Endothelial cell of umbilical vein (primary cell): ENCODE data around the gene BCL7C. TPM values are rescaled to one million over a fixed set of nuclear protein-coding genes. Genes with fewer than 3 reads are reported as not detected.

Experiments
- BruUV-seq: library from RNA; stranded (reverse); fragments of 400-500 nt; replicated peaks from 2 replicates; lab custom pipeline; 2021; lab: Mats Ljungman, UMichigan
- CTCF ChIA-PET: fragments of 300-600, 350-600 bp; sonication (Branson Sonifier 250); formaldehyde crosslinking; loops from one replicate; lab custom pipeline; 2021; ENCODE audit warnings: antibody characterized with exemption, inconsistent platforms; lab: Charles Lee
- POLR2A ChIA-PET: fragments of 300-600, 350-600 bp; sonication (Branson Sonifier 250); formaldehyde crosslinking; loops from one replicate; lab custom pipeline; 2021; ENCODE audit warnings: antibody characterized with exemption, inconsistent platforms; lab: Charles Lee
- DNase-seq: peaks from one replicate; pipeline ENCODE4 v3.0.0-alpha.2; 2011; ENCODE audit warnings: low read depth, low spot score
- FAIRE-seq: peaks from 2 replicates; lab custom pipeline; 2011; peaks lifted over from hg19 to GRCh38; lab: Jason Lieb, UNC
- H2AFZ ChIP-seq: 2 replicates; pipeline ENCODE4 v1.6.0; 2012; ENCODE audit warnings: low read depth, low read length, control low read depth, inconsistent platforms
- H3K27ac ChIP-seq: 2 replicates; pipeline ENCODE4 v1.5.1; 2011; ENCODE audit warnings: low read depth, mild to moderate bottlenecking, control low read depth, low read length, moderate library complexity; ENCODE audit not compliant: insufficient read depth
- H3K27me3 ChIP-seq, 2 experiments: 2 replicates each; pipeline versions ENCODE4 v1.6.0 to v1.6.1; 2011; ENCODE audit warnings: low read length in 2 of 2, mixed read lengths in 1 of 2; ENCODE audit not compliant: control insufficient read depth in 2 of 2, insufficient read depth in 2 of 2
- H3K36me3 ChIP-seq, 2 experiments: 2 replicates in 1 of 2; 3 replicates in 1 of 2; pipeline ENCODE4 v1.5.1; 2011; ENCODE audit warnings: low read length in 2 of 2, mild to moderate bottlenecking in 1 of 2, moderate library complexity in 1 of 2; ENCODE audit not compliant: control insufficient read depth in 2 of 2, insufficient read depth in 2 of 2; ENCODE audit errors: extremely low read depth in 1 of 2
- H3K4me1 ChIP-seq: 3 replicates; pipeline ENCODE4 v1.5.1; 2011; ENCODE audit warnings: mild to moderate bottlenecking, low read length; ENCODE audit not compliant: control insufficient read depth, insufficient read depth; ENCODE audit errors: extremely low read depth
- H3K4me2 ChIP-seq: 2 replicates; pipeline ENCODE4 v1.6.1; 2011; ENCODE audit warnings: low read length, control low read depth, mixed read lengths; ENCODE audit not compliant: insufficient read depth
- H3K4me3 ChIP-seq, 3 experiments: fragments of 200-600 bp in 1 of 3; sonication (generic), shearing (Covaris generic) in 1 of 3; replicated peaks in 1 of 3; 2 replicates each; pipeline ENCODE4 v1.5.1; 2011 to 2016; ENCODE audit warnings: control low read depth in 3 of 3, low read length in 3 of 3, mild to moderate bottlenecking in 2 of 3, inconsistent platforms in 1 of 3, low read depth in 1 of 3, moderate library complexity in 1 of 3; ENCODE audit not compliant: insufficient read depth in 1 of 3
- H3K79me2 ChIP-seq: 2 replicates; pipeline ENCODE4 v1.6.0; 2012; ENCODE audit warnings: low read length, inconsistent platforms; ENCODE audit not compliant: control insufficient read depth, insufficient read depth
- H3K9ac ChIP-seq: replicated peaks from 2 replicates; pipeline ENCODE3; 2011; ENCODE audit warnings: low read length, control low read depth; ENCODE audit not compliant: insufficient read depth; ENCODE audit errors: extremely low read depth
- H3K9me1 ChIP-seq: replicated peaks from 3 replicates; pipeline ENCODE4 v1.6.0; 2011; ENCODE audit warnings: mild to moderate bottlenecking, low read length; ENCODE audit not compliant: control insufficient read depth, insufficient read depth; ENCODE audit errors: extremely low read depth
- H3K9me3 ChIP-seq: replicated peaks from 2 replicates; pipeline ENCODE4 v1.5.1; 2012; ENCODE audit warnings: low read length, inconsistent platforms; ENCODE audit not compliant: control insufficient read depth, insufficient read depth
- H4K20me1 ChIP-seq: replicated peaks from 2 replicates; pipeline ENCODE3; 2011; ENCODE audit warnings: mild to moderate bottlenecking, low read length; ENCODE audit not compliant: control insufficient read depth, insufficient read depth; ENCODE audit errors: extremely low read depth
- CTCF ChIP-seq, 2 donors: IDR thresholded peaks; 1 replicate in 1 of 2; 2 replicates in 1 of 2; pipeline ENCODE4 v1.5.1; 2011; ENCODE audit warnings: low read length in 2 of 2, mild to moderate bottlenecking in 2 of 2, moderate library complexity in 2 of 2, control low read depth in 1 of 2, inconsistent platforms in 1 of 2, low read depth in 1 of 2; ENCODE audit not compliant: insufficient read depth in 1 of 2; ENCODE audit errors: extremely low read depth in 1 of 2
- EZH2 ChIP-seq: IDR thresholded peaks from 2 replicates; pipeline ENCODE4 v1.6.1; 2012; ENCODE audit warnings: borderline replicate concordance, low read depth, mild to moderate bottlenecking, moderate library complexity, low read length, inconsistent platforms; ENCODE audit not compliant: severe bottlenecking
- FOS ChIP-seq: IDR thresholded peaks from 2 replicates; pipeline ENCODE4 v1.6.1; 2011; ENCODE audit warnings: mild to moderate bottlenecking, low read length, moderate library complexity, borderline replicate concordance; ENCODE audit not compliant: insufficient read depth
- GATA2 ChIP-seq: IDR thresholded peaks from 2 replicates; pipeline ENCODE4 v1.7.0; 2011; ENCODE audit warnings: low read depth, mild to moderate bottlenecking, moderate library complexity, mixed read lengths, low read length; ENCODE audit not compliant: insufficient read length, insufficient read depth
- JUN ChIP-seq: IDR thresholded peaks from 2 replicates; pipeline ENCODE4 v1.6.1; 2011; ENCODE audit warnings: borderline replicate concordance, low read depth; ENCODE audit not compliant: insufficient read length, insufficient read depth
- MAX ChIP-seq: IDR thresholded peaks from 2 replicates; pipeline ENCODE4 v1.6.1; 2011; ENCODE audit not compliant: insufficient read depth, insufficient read length
- MYC ChIP-seq: IDR thresholded peaks from one replicate; pipeline ENCODE4 v1.6.1; 2011; ENCODE audit warnings: mild to moderate bottlenecking, low read depth, low read length
- POLR2A ChIP-seq: IDR thresholded peaks from 2 replicates; pipeline ENCODE4 v1.6.1; 2012; ENCODE audit warnings: low read depth, mild to moderate bottlenecking, control low read depth, low read length
- POLR2AphosphoS5 ChIP-seq: IDR thresholded peaks from 2 replicates; pipeline ENCODE4 v1.6.1; 2012; ENCODE audit warnings: low read depth, mild to moderate bottlenecking, control low read depth, low read length, moderate library complexity; ENCODE audit not compliant: insufficient read depth
- dilution Hi-C: fragments of 300-500 bp; cut with MboI; formaldehyde crosslinking; loops from one replicate; pipeline ENCODE4 v1.15.0; 2019; ENCODE audit warnings: low sequenced_read_pairs; ENCODE audit not compliant: extremely low pct_ligation_motif_present
- intact Hi-C: fragments of 100-400 bp; cut with micrococcal nuclease; formaldehyde crosslinking; loops from one replicate; pipeline ENCODE4 v1.10.0; 2022
- polyA plus RNA-seq, 4 experiments: library from polyadenylated mRNA; depleted of rRNA in 3 of 4; stranded (reverse) in 3 of 4; unstranded in 1 of 4; fragments of >200 nt; gene quantifications; 2 replicates each; pipeline versions ENCODE4 v1.2.1 to v1.2.3, GENCODE V29; 2011 to 2012; ENCODE audit warnings: missing spikeins in 1 of 4
- total RNA-seq: library from RNA; stranded (reverse); gene quantifications from 2 replicates; pipeline ENCODE4 v1.2.3, GENCODE V29; 2021

Gene BCL7C
- total and polyA plus RNA-seq, 2 donors (not counting 3 experiments of a cell fraction or from before 2014, with no cell fraction given): 30.2 to 38.3 TPM

- Histone ChIP-seq H3K36me3 (peaks cover 4 to 26% of the 10 kb centered on the region in 2 experiments), H2AFZ (no peak overlapping the region), H4K20me1 (no peaks in the 10 kb centered on the region), H3K4me3 (no peak overlapping the region), H3K9me3 (no peaks in the 10 kb centered on the region), H3K79me2 (no peaks in the 10 kb centered on the region), H3K27ac (no peak overlapping the region), H3K9ac (no peak overlapping the region), H3K4me1 (peaks cover 2% of the 10 kb centered on the region), H3K27me3 (no peaks in the 10 kb centered on the region), H3K9me1 (no peaks in the 10 kb centered on the region), H3K4me2 (no peak overlapping the region)
- DNase-seq (no peak), FAIRE-seq (no peak)
- intact Hi-C loops (loop anchor here (1.0 kb wide), 2 partner anchors 20 to 98 kb away; no protein-coding TSS in a partner anchor), dilution Hi-C loops (no loop called here)
- TF ChIP-seq FOS (no peak), GATA2 (no peak), CTCF (IDR thresholded peaks at IDR 0.05; ENCODE audit: extremely low read depth in 1 of 2, insufficient read depth in 1 of 2, low read depth in 1 of 2, low read length in 2 of 2) (no peak), EZH2 (no peak), JUN (no peak), POLR2AphosphoS5 (no peak), MYC (no peak), MAX (no peak), POLR2A (no peak)
- ChIA-PET POLR2A (interaction anchor here (0.6 to 1.6 kb wide), 2 partner anchors 10 to 240 kb away, joined by 3 read pairs; no protein-coding TSS in a partner anchor), CTCF (interaction anchor here (1.0 to 6.7 kb wide), 11 partner anchors 9 to 926 kb away, joined by 3 to 60 read pairs (median 5); partner anchors contain the start of gene FBXL19)
- BruUV-seq: no TSS peak
Observed at GRCh38 chr16:30942426-30942806, 48.5 kb upstream of the BCL7C start.
